ENCODE data around the gene PPBP.
"Not testable (repeated sequence)": the region's sequence is repeated elsewhere in the genome, so short reads cannot be mapped to it uniquely, and the experiment has no call there.

DNA sequence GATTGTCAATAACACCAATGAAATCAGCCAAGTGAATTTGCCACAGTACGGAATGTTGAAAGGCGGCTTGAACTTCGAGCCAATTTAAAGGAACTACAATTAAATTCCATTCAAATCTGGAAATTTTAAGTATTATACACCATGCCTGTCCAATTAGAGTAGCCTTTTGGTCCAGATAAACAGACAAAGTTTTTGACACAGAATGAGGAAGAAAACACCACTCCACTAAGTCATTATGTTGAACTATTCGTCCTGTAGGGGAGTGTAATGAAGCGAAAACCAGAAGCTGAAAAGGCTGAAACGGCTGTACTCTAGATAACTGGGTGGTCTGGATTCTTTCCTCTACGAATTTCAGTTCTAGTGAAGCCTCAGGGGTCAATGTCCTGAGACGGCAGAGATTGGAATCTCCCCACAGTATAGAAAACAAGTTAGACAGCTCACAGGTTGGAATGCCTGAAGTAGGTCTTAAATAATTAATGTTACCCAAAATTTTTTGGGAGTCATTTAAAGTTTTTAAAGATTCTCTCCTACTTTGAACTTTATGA is 37.5 kb downstream of the PPBP start:
- TF ChIP-seq, protein P1, sequence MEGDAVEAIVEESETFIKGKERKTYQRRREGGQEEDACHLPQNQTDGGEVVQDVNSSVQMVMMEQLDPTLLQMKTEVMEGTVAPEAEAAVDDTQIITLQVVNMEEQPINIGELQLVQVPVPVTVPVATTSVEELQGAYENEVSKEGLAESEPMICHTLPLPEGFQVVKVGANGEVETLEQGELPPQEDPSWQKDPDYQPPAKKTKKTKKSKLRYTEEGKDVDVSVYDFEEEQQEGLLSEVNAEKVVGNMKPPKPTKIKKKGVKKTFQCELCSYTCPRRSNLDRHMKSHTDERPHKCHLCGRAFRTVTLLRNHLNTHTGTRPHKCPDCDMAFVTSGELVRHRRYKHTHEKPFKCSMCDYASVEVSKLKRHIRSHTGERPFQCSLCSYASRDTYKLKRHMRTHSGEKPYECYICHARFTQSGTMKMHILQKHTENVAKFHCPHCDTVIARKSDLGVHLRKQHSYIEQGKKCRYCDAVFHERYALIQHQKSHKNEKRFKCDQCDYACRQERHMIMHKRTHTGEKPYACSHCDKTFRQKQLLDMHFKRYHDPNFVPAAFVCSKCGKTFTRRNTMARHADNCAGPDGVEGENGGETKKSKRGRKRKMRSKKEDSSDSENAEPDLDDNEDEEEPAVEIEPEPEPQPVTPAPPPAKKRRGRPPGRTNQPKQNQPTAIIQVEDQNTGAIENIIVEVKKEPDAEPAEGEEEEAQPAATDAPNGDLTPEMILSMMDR (IDR thresholded peaks at IDR 0.05; ENCODE audit: low read depth, low read length), result not testable (repeated sequence)
- TF ChIP-seq, protein P2, sequence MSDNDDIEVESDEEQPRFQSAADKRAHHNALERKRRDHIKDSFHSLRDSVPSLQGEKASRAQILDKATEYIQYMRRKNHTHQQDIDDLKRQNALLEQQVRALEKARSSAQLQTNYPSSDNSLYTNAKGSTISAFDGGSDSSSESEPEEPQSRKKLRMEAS (IDR thresholded peaks at IDR 0.05; ENCODE audit: low read depth, low read length), result not testable (repeated sequence)
- not testable (repeated sequence) for TF ChIP-seq POLR2A (IDR thresholded peaks at IDR 0.05; ENCODE audit: extremely low read depth, insufficient read length); MYC (IDR thresholded peaks at IDR 0.05; ENCODE audit: low read depth, low read length)

All from NB4 (cell line).